B cell (primary cell): ENCODE data around the gene MRLN. TPM values are rescaled to one million over a fixed set of nuclear protein-coding genes. Genes with fewer than 3 reads are reported as not detected.

ENCODE experiments used
- ATAC-seq: fragments of 200-7000 bp; cut with Tn5 transposase; one replicate; pipeline ENCODE4 v1.10.0; 2021; ENCODE audit warnings: low read depth, mild to moderate bottlenecking, moderate number of reproducible peaks, moderate library complexity
- CTCF ChIA-PET: fragments of 350-600 bp; sonication (Branson Sonifier 250); formaldehyde crosslinking; loops from one replicate; lab custom pipeline; 2021; ENCODE audit warnings: antibody characterized with exemption, inconsistent platforms; lab: Charles Lee
- POLR2A ChIA-PET: fragments of 350-600 bp; sonication (Branson Sonifier 250); formaldehyde crosslinking; loops from one replicate; lab custom pipeline; 2021; ENCODE audit warnings: antibody characterized with exemption; lab: Charles Lee
- DNase-seq: peaks from one replicate; pipeline ENCODE4 v3.0.0; 2013
- H2AFZ ChIP-seq: 2 replicates; pipeline ENCODE4 v1.6.1; 2012; ENCODE audit warnings: mild to moderate bottlenecking, low read depth, low read length; ENCODE audit not compliant: insufficient read depth, poor library complexity, severe bottlenecking
- H3K27ac ChIP-seq, 2 donors: 1 replicate in 1 of 2; 2 replicates in 1 of 2; pipeline ENCODE4 v1.5.1; 2012 to 2013; ENCODE audit warnings: low read length in 2 of 2, mild to moderate bottlenecking in 2 of 2, moderate library complexity in 1 of 2
- H3K27me3 ChIP-seq, 4 experiments: fragments of 200-600 bp in 1 of 4; sonication (generic) in 1 of 4; replicated peaks in 1 of 4; 1 replicate in 2 of 4; 2 replicates in 2 of 4; pipeline versions ENCODE4 v1.6.1 to v1.7.0; 2013 to 2016; ENCODE audit warnings: low read length in 3 of 4, mild to moderate bottlenecking in 2 of 4, mixed read lengths in 1 of 4, moderate library complexity in 1 of 4; ENCODE audit not compliant: insufficient read depth in 4 of 4, control insufficient read depth in 3 of 4; ENCODE audit errors: control extremely low read depth in 1 of 4
- H3K36me3 ChIP-seq, 2 experiments: replicated peaks in 1 of 2; 1 replicate in 1 of 2; 2 replicates in 1 of 2; pipeline versions ENCODE4 v1.6.1 to v1.7.1; 2013; ENCODE audit warnings: low read length in 1 of 2; ENCODE audit not compliant: insufficient read depth in 2 of 2, control insufficient read depth in 1 of 2; ENCODE audit errors: control extremely low read depth in 1 of 2, extremely low read depth in 1 of 2
- H3K4me1 ChIP-seq, 2 donors: fragments of 200-600 bp in 1 of 2; sonication (generic) in 1 of 2; 1 replicate in 1 of 2; 2 replicates in 1 of 2; pipeline versions ENCODE4 v1.5.1 to v1.6.1; 2013 to 2017; ENCODE audit warnings: low read length in 2 of 2; ENCODE audit not compliant: control insufficient read depth in 2 of 2, insufficient read depth in 2 of 2
- H3K4me2 ChIP-seq: replicated peaks from 2 replicates; pipeline ENCODE3; 2012; ENCODE audit warnings: mild to moderate bottlenecking, low read depth, low read length; ENCODE audit not compliant: poor library complexity, severe bottlenecking
- H3K4me3 ChIP-seq, 5 experiments: fragments of 200-600 bp in 1 of 5; sonication (generic) in 1 of 5; 1 replicate in 3 of 5; 2 replicates in 2 of 5; pipeline versions ENCODE4 v1.5.1 to v1.7.0; 2011 to 2016; ENCODE audit warnings: low read length in 4 of 5, mild to moderate bottlenecking in 4 of 5, low read depth in 2 of 5, control low read depth in 1 of 5, moderate library complexity in 1 of 5; ENCODE audit not compliant: insufficient read depth in 1 of 5; ENCODE audit errors: control extremely low read depth in 1 of 5, extremely low read depth in 1 of 5
- H3K79me2 ChIP-seq: fragments of 200-600 bp; sonication (generic); one replicate; pipeline ENCODE4 v1.6.0; 2016; ENCODE audit warnings: low read length; ENCODE audit not compliant: control insufficient read depth, insufficient read depth
- H3K9ac ChIP-seq: fragments of 200-600 bp; sonication (generic); 2 replicates; pipeline ENCODE4 v1.6.1; 2017; ENCODE audit warnings: mild to moderate bottlenecking, low read length, moderate library complexity
- H3K9me3 ChIP-seq, 3 donors: one replicate each; pipeline versions ENCODE4 v1.6.1 to v1.7.1; 2013; ENCODE audit warnings: low read length in 2 of 3; ENCODE audit not compliant: control insufficient read depth in 2 of 3, insufficient read depth in 1 of 3; ENCODE audit errors: control extremely low read depth in 1 of 3
- H4K20me1 ChIP-seq: 2 replicates; pipeline ENCODE4 v1.6.0; 2012; ENCODE audit warnings: mild to moderate bottlenecking, low read length; ENCODE audit not compliant: insufficient read depth, control insufficient read depth, poor library complexity, severe bottlenecking
- H3K27ac Mint-ChIP-seq: one replicate; pipeline ENCODE4 v1.8.0; 2021; ENCODE audit warnings: mixed read lengths
- H3K27me3 Mint-ChIP-seq: one replicate; pipeline ENCODE4 v1.8.0; 2021; ENCODE audit warnings: mixed read lengths
- H3K4me1 Mint-ChIP-seq: one replicate; pipeline ENCODE4 v1.8.0; 2021; ENCODE audit warnings: mixed read lengths
- H3K4me3 Mint-ChIP-seq: one replicate; pipeline ENCODE4 v1.8.0; 2021; ENCODE audit warnings: mixed read lengths
- H3K9me3 Mint-ChIP-seq: one replicate; pipeline ENCODE4 v1.8.0; 2022; ENCODE audit warnings: mixed read lengths; ENCODE audit not compliant: insufficient read depth
- EZH2 ChIP-seq: IDR thresholded peaks from 2 replicates; pipeline ENCODE4 v1.6.1; 2012; ENCODE audit warnings: borderline replicate concordance, low read depth, mild to moderate bottlenecking, moderate library complexity, low read length; ENCODE audit not compliant: insufficient read depth, poor library complexity, severe bottlenecking
- WGBS: methylation state at CpG from one replicate; pipeline ENCODE4 v1.1.5; 2013; ENCODE audit warnings: missing lambda C conversion rate; ENCODE audit not compliant: insufficient coverage; 5-methylcytosine and 5-hydroxymethylcytosine counted together
- intact Hi-C: fragments of 100-400 bp; cut with micrococcal nuclease; formaldehyde crosslinking; loops from one replicate; pipeline ENCODE4 v1.10.0; 2022
- polyA plus RNA-seq: library from polyadenylated mRNA; depleted of rRNA; stranded (reverse); fragments of >200 nt; gene quantifications from 2 replicates; pipeline ENCODE4 v1.2.3, GENCODE V29; 2012
- total RNA-seq, 2 donors: library from RNA; stranded (reverse); fragments of 120-200 nt in 1 of 2; gene quantifications; 1 replicate in 1 of 2; 2 replicates in 1 of 2; pipeline versions ENCODE4 v1.2.3 to v1.2.4, GENCODE V29; 2013 to 2022
- TF ChIP-seq, protein P1 (sequence below): fragments of 200-600 bp; IDR thresholded peaks from one replicate; pipeline ENCODE4 v1.8.0; 2022; ENCODE audit warnings: antibody characterized with exemption, mild to moderate bottlenecking

MRLN gene
- total and polyA plus RNA-seq, 2 donors (not counting 1 experiment from before 2014, with no cell fraction given) = not detected

DNA sequence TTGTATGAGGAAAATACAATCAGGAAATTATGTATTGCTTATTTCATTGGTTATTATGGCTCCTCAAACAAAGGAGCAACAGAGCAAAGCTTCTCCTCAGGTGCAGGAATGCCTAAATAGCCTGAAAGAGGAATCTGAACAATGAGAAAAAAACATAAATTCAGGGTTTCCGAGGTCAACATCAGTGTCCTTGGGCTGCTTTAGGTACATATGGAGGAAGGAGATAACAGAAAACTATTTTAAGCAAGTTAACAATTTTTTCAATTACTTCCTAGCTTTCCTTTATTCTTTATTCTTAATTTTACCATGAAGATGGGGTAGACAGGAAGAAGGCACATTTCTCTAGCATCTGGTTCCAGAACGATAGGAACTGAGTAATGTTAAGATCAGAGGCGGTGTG is 57.6 kb downstream of the MRLN start:
- no peak overlapping the region for H3K4me2 ChIP-seq
- H3K4me1 Mint-ChIP-seq = no peaks in the 10 kb centered on the region
- H3K9ac ChIP-seq = no peak overlapping the region
- CTCF ChIA-PET = no interaction called here
- H3K9me3 Mint-ChIP-seq = no peaks in the 10 kb centered on the region
- H2AFZ ChIP-seq = no peak overlapping the region
- 88% methylated on average over 1 of the region's 3 CpGs for WGBS
- no peaks in the 10 kb centered on the region for H3K9me3 ChIP-seq
- H4K20me1 ChIP-seq = no peaks in the 10 kb centered on the region
- ATAC-seq (no peak), DNase-seq (no peak)
- H3K27me3 Mint-ChIP-seq = peaks cover 3% of the 10 kb centered on the region
- intact Hi-C loops = no loop called here
- no peak overlapping the region for H3K27ac Mint-ChIP-seq
- H3K27ac ChIP-seq = no peak overlapping the region
- no peaks in the 10 kb centered on the region for H3K4me1 ChIP-seq
- POLR2A ChIA-PET = no interaction called here
- H3K36me3 ChIP-seq = no peaks in the 10 kb centered on the region
- no peak overlapping the region for H3K4me3 ChIP-seq
- no peak for TF ChIP-seq EZH2
- TF ChIP-seq, protein P1, sequence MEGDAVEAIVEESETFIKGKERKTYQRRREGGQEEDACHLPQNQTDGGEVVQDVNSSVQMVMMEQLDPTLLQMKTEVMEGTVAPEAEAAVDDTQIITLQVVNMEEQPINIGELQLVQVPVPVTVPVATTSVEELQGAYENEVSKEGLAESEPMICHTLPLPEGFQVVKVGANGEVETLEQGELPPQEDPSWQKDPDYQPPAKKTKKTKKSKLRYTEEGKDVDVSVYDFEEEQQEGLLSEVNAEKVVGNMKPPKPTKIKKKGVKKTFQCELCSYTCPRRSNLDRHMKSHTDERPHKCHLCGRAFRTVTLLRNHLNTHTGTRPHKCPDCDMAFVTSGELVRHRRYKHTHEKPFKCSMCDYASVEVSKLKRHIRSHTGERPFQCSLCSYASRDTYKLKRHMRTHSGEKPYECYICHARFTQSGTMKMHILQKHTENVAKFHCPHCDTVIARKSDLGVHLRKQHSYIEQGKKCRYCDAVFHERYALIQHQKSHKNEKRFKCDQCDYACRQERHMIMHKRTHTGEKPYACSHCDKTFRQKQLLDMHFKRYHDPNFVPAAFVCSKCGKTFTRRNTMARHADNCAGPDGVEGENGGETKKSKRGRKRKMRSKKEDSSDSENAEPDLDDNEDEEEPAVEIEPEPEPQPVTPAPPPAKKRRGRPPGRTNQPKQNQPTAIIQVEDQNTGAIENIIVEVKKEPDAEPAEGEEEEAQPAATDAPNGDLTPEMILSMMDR = no peak
- no peaks in the 10 kb centered on the region for H3K79me2 ChIP-seq
- no peaks in the 10 kb centered on the region for H3K27me3 ChIP-seq
- H3K4me3 Mint-ChIP-seq = no peak overlapping the region

DNA sequence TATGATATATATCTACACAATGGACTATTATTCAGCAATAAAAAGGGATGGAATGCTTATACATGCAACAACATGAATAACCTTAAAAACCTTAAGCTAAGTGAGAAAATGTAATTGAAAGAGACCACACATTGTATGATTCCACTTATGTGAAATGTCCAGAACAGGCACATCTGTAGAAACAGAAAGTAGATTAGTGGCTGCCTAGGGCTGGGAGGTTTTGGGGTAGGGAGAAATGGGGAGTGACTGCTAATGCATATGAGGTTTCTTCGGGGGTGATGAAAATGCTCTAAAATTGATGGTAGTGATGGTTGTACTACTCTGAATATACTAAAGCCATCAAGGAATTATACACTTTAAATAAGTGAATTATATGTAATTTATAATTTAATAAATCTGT is 58.3 kb downstream of the MRLN start:
- H4K20me1 ChIP-seq = no peaks in the 10 kb centered on the region
- TF ChIP-seq, protein P1 = no peak
- no peak for TF ChIP-seq EZH2
- Mint-ChIP-seq H3K9me3 (no peaks in the 10 kb centered on the region), H3K4me3 (no peak overlapping the region), H3K4me1 (no peaks in the 10 kb centered on the region), H3K27ac (no peak overlapping the region), H3K27me3 (peaks cover 3% of the 10 kb centered on the region)
- no CpG with 5 or more reads among the region's 1 CpG for WGBS
- no peak overlapping the region for H3K4me2 ChIP-seq
- H3K9ac ChIP-seq = no peak overlapping the region
- H3K4me3 ChIP-seq = no peak overlapping the region
- ChIA-PET POLR2A (no interaction called here), CTCF (no interaction called here)
- no peak overlapping the region for H2AFZ ChIP-seq
- H3K79me2 ChIP-seq = no peaks in the 10 kb centered on the region
- H3K36me3 ChIP-seq = no peaks in the 10 kb centered on the region
- no peak overlapping the region for H3K27ac ChIP-seq
- no peaks in the 10 kb centered on the region for H3K4me1 ChIP-seq
- H3K9me3 ChIP-seq = no peaks in the 10 kb centered on the region
- no peaks in the 10 kb centered on the region for H3K27me3 ChIP-seq
- DNase-seq = no peak
- ATAC-seq = no peak
- intact Hi-C loops = no loop called here
